ENCODE results near the gene KRTAP5-5. TPM values are rescaled to one million over a fixed set of nuclear protein-coding genes. Genes with fewer than 3 reads are reported as not detected.

Gene KRTAP5-5
- total RNA-seq, 1 experiment from 2014 or later = not detected

DNA sequence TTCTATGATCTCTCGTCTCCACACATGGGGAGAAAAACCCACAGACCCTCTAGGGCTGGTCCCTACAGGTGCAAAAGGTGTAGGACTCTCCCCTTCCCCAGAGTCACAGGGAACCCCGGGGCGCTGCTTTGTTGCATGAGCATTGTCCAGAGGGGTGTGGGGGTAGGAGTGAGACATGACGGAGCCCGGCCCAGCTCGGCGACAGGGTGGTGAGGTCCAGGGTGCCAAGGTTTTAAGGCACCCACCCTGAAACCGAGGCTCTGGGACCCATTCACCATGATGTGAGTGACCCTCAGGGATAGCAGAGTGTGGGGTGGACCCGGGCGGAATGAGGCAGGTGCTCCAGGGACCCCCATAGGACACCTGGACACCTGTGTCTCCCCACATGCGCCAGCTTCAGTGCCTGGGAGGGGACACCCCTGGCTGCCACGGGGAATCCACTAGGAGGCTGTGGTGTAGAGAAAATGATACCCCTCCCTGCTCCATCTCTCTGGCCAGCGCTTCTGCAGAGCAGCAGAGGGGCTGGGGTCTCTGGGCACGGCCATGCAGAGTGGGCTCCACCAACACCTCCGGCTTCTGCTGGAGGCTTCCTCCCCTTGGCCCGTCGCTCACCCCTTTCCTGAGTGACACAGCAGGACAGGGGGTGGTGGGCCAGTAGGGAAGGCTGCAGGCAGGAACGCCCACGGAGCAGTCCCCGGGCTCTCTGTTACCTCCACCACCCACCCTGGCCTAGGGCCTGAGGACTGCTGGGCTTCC lies 15.2 kb downstream of the KRTAP5-5 start:
- H4K5ac ChIP-seq (ENCODE audit: insufficient read length, low read depth, low read length) = no peak overlapping the region
- H3K27me3 ChIP-seq (ENCODE audit: insufficient read depth, low read length) = no peaks in the 10 kb centered on the region
- Mint-ChIP-seq H3K27ac (no peak overlapping the region), H3K36me3 (ENCODE audit: insufficient read depth in 1 of 3, low read depth in 3 of 3) (no peaks in the 10 kb centered on the region), H3K4me1 (peaks cover 3% of the 10 kb centered on the region in 2 experiments; a peak in 2 of 4 replicates), H3K9me3 (peaks cover 0 to 4% of the 10 kb centered on the region in 2 experiments; a peak in 1 of 5 replicates), H3K27me3 (ENCODE audit: low read depth) (peaks cover 33% of the 10 kb centered on the region), H3K4me3 (no peak overlapping the region)
- H3K4me2 ChIP-seq (ENCODE audit: insufficient read depth, insufficient read length, low read length) = no peak overlapping the region
- H4K8ac ChIP-seq (replicated peaks; ENCODE audit: insufficient read length, low read depth, low read length) = no peak overlapping the region
- no peak overlapping the region for H2AFZ ChIP-seq (ENCODE audit: low read length)
- no peak overlapping the region for H3T11ph ChIP-seq (ENCODE audit: low read length)
- H4K20me1 ChIP-seq (ENCODE audit: control insufficient read depth, insufficient read depth, insufficient read length) = no peaks in the 10 kb centered on the region
- H3K27ac ChIP-seq (ENCODE audit: insufficient read length, low read depth, low read length) = no peak overlapping the region
- H3K9ac ChIP-seq (ENCODE audit: extremely low read depth, insufficient read length, low read length) = no peak overlapping the region
- H3K56ac ChIP-seq (ENCODE audit: insufficient read length, low read depth, low read length) = no peak overlapping the region
- H3K14ac ChIP-seq (ENCODE audit: insufficient read depth, low read length) = no peak overlapping the region
- H2BK120ac ChIP-seq (ENCODE audit: low read depth, low read length, poor library complexity, severe bottlenecking) = no peak overlapping the region
- no peaks in the 10 kb centered on the region for H3K23me2 ChIP-seq (ENCODE audit: insufficient read length, low read depth, low read length, poor library complexity, severe bottlenecking)
- no peak overlapping the region for H2BK20ac ChIP-seq (ENCODE audit: low read depth, low read length, poor library complexity, severe bottlenecking)
- H4K91ac ChIP-seq (ENCODE audit: insufficient read length, low read depth, low read length) = no peak overlapping the region
- WGBS (ENCODE audit: extremely low coverage, insufficient read length, low lambda C conversion rate) = no CpG with 5 or more reads among the region's 20 CpGs
- no peak overlapping the region for H2BK12ac ChIP-seq (ENCODE audit: insufficient read length, low read depth, low read length)
- no peak overlapping the region for H2AK5ac ChIP-seq (ENCODE audit: insufficient read length, low read length)
- no peak for DNase-seq
- H3K79me2 ChIP-seq (ENCODE audit: insufficient read depth, low read length) = no peaks in the 10 kb centered on the region
- H3K18ac ChIP-seq (ENCODE audit: insufficient read length, low read depth, low read length) = no peak overlapping the region
- TF ChIP-seq, protein P1, sequence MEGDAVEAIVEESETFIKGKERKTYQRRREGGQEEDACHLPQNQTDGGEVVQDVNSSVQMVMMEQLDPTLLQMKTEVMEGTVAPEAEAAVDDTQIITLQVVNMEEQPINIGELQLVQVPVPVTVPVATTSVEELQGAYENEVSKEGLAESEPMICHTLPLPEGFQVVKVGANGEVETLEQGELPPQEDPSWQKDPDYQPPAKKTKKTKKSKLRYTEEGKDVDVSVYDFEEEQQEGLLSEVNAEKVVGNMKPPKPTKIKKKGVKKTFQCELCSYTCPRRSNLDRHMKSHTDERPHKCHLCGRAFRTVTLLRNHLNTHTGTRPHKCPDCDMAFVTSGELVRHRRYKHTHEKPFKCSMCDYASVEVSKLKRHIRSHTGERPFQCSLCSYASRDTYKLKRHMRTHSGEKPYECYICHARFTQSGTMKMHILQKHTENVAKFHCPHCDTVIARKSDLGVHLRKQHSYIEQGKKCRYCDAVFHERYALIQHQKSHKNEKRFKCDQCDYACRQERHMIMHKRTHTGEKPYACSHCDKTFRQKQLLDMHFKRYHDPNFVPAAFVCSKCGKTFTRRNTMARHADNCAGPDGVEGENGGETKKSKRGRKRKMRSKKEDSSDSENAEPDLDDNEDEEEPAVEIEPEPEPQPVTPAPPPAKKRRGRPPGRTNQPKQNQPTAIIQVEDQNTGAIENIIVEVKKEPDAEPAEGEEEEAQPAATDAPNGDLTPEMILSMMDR (conservative IDR thresholded peaks at IDR 0.05) = no peak
- H3K4me1 ChIP-seq (ENCODE audit: insufficient read depth, low read length) = no peaks in the 10 kb centered on the region
- no peak overlapping the region for H3K23ac ChIP-seq (ENCODE audit: insufficient read length, low read depth, low read length)
- H2BK5ac ChIP-seq (ENCODE audit: insufficient read length, low read length) = no peak overlapping the region
- no peaks in the 10 kb centered on the region for H3K79me1 ChIP-seq (ENCODE audit: insufficient read depth, low read depth, low read length, poor library complexity, severe bottlenecking)
- H3K4ac ChIP-seq (ENCODE audit: low read depth, low read length) = no peak overlapping the region
- H3K9me3 ChIP-seq (ENCODE audit: control insufficient read depth, low read depth, low read length) = no peaks in the 10 kb centered on the region
- no peak overlapping the region for H2BK15ac ChIP-seq (ENCODE audit: low read depth, low read length)
